Non-pigmented ciliary epithelial cell (primary cell): ENCODE results near the gene MTNR1B.

Source experiments
- DNase-seq: peaks from one replicate; pipeline ENCODE4 v3.0.0-alpha.2; 2010; ENCODE audit warnings: low read depth

MTNR1B gene

DNA sequence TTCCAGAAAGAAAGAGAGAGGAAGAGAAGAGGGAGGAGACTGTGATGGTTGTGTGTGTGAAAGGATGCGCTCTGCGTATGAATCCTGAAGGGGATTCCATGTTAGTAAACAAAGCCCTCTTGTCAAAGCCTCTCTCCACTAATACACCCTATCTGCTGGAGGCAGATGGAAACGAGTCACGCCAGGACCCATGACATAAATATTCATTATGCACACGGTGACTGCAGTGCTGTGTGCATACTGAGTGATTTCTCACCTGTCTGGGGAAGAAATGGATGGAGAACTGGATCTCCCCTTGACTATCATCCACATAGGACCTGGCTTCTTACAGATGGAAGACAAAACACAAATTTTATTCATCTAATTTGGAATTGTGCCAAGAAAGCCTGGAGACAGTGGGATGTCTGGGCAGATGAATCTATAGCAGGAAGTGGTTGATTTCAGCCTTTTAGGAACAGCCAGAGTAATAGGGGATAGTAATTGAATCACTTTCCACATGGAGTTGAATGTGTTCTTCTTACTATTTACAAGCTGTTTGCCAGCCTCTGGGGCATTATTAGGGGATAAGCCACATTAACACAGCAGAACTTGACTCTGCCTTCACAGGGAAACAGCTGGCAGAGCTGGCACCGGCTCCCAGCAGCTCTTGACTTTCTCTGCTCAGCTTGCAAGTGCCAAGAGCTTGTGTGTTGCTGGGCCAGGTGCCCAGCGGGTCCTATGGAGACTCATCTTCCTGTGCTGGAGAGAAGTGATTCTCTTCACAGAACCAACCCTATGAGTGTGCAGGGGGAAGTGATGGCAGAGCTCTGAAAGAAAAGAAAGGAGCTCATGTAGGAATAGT is 9.0 kb downstream of the MTNR1B start:
- no peak for DNase-seq

GRCh38 chr11:92979176-92979575 is 9.7 kb downstream of the MTNR1B start:
- DNase-seq, result peak; percentile 8

DNA sequence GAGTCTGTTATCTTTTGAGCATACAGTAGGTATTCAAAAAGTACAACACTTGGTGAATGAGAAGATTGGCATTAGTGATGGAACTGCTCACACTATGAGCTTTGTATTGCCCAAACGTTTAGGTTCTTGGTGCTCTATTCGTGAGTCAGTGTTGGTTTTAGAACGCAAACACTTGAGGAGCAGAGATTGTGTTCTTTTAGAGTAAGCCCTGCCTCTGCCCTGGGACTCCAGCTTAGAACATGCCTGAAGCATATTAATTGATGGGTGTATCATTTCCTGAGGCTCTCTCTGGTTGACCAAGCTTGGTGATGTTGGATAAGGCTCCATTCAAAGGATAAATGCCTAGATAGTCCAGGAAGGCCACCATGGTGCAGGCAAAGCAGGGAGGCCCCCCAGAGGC is 10.9 kb downstream of the MTNR1B start:
- DNase-seq, result no peak

DNA sequence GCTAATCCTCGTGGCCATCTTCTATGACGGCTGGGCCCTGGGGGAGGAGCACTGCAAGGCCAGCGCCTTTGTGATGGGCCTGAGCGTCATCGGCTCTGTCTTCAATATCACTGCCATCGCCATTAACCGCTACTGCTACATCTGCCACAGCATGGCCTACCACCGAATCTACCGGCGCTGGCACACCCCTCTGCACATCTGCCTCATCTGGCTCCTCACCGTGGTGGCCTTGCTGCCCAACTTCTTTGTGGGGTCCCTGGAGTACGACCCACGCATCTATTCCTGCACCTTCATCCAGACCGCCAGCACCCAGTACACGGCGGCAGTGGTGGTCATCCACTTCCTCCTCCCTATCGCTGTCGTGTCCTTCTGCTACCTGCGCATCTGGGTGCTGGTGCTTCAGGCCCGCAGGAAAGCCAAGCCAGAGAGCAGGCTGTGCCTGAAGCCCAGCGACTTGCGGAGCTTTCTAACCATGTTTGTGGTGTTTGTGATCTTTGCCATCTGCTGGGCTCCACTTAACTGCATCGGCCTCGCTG is 12.1 kb downstream of the MTNR1B start:
- no peak for DNase-seq

- no peak for DNase-seq
Observed at GRCh38 chr11:92986585-92986984, 17.1 kb downstream of the MTNR1B start.

DNA sequence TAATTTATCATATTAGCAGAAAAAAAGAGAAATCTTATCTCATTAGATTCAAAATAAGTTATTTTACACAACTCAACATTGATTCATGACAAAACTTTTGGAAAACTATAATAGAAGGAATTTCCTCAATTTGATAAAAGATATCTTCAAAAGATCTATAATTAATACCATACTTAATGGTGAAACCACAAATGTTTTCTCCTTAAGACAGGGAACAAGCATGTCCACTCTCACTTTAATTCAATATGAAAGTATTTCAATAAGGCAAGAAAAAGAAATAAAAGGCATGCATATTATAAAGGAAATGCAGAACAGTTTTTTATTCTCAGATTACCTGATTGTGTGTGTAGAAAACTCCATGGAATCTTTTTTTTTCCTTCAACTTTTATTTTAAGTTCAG is 23.6 kb downstream of the MTNR1B start:
- no peak for DNase-seq

DNA sequence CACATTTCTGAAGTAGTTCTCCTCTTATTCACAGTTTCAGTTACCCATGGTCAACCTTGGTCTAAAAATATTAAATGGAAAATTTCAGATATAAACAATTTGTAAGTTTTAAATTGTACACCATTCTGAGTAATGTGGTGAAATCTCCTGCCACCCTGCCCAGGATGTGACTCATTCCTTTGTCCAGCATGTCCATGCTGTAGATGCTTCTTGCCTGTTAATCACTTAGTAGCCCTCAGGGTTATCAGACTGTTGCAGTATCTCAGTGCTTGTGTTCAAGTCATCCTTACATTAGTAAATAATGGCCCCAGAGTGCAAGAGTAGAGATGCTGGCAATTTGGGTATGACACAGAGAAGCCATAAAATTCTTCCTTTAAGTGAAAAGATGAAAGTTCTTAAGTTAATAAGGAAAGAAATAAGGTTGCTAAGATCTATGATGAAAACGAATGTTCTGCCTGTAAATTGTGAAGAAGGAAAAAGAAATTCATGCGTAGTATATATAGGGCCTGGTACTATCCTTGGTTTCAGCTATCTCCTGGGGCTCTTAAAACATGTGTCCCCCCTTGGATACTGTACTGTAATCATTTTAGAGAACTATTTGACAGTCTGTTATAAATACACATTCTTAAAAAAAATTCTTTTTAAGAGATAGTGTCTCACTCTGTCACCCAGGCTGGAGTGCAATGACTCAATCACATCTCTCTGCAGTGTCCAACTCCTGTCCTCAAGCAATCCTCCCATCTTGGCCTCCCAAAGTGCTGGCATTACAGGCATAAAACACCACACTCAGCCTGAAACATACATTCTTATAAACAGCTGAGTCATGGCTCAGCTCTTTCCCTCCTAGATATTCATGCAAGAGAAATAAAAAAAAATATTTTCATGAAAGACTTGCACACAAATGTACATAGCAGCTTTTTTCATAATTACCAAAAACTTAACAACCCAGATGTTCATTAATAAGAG is 31.3 kb downstream of the MTNR1B start:
- peak; percentile 65 for DNase-seq

DNA sequence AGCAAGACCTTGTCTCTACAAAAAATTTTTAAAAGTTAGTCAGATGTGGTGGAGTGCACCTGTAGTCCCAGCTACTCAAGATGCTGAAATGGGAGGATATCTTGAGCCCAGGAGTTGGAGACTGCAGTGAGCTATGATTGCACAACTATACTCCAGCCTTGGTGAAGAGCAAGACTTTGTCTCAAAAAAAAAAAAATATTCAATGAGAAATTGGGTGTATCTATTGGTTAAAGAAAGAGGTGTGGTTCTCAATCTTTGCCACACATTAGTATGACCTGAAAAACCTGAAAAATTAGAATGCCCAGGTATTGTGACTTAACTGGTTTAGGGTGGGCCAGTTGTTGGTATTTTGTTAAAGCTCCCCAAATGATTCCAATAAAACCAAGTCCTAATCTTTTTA is 32.4 kb downstream of the MTNR1B start:
- DNase-seq, result no peak

GRCh38 chr11:93002380-93002779 is 32.9 kb downstream of the MTNR1B start:
- no peak for DNase-seq

GRCh38 chr11:93005239-93005638 is 35.8 kb downstream of the MTNR1B start:
- no peak for DNase-seq

DNA sequence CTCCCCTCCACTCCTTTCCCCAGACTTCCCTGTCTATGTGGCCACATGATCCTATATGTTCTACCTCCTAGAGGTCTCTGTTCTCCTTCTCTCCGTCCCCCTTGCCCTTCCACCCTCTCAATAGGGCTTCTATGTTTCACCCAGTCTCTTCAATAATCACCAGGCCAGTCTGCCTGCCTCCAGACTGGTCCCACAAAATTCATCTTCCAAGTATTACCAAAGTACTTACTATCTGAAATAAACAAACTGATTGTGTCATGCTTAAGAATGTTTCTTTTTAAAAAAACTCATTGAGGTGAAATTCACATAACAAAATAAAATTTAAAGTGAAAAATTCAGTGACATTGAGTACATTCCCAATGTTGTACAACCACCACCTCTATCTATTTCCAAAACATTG is 44.2 kb downstream of the MTNR1B start:
- no peak for DNase-seq

DNA sequence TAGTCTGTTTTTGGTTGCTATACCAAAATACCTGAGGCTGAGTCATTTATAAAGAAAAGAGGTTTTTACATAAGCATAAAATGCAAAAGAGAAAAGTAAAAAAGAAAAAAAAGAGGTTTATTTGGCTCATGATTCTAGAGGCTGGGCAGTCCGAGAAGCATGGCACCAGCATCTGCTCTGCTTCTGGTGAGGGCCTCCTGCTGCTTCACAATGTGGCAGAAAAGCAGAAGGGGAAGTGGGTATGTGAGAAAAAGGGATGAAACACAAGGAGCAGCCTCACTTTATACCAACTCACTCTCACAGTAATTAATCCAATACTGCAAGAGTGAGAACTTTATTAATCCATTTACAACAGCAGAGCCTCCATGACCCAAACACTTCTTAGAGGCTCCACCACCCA is 47.1 kb downstream of the MTNR1B start:
- DNase-seq, result no peak

DNA sequence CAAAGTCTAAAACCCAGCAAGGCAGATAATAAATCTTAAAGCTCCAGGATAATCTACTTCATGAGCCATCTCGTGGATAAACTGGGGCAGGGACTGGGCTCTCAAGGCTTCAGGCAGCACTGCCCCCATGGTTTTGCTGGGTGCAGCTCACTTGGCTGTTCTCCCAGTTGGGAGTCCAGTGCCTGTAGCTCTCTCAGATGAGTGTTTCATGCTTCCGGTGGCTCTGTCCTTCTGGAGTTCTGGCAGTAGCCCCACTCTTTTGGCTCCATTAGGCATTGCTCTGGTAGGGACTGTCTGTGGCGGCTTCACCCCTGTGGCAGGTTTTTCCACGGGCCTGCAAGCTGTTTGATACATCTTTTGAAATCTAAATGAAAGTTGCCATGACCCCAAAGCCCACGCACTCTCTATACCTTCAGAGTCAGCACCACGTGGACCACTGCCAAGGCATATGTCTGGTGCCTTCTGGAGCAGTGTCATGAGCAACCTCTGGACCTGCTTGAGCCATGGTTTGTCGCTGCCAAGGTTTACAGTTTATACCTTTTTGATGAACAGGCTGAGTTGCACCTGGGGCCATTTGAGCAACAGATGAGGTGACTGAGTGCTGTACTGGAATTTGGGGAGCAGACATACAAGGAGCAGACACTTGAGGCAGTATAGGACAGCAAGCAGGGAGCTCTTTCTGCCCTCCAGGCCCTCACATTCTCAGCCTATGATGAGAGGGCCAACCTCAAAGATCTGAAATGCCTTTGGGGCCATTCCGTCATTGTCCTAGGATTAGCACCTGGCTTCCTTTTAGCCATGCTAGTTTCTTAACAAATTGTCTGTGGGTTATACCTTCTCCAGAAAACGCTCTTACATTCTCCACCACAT is 48.6 kb downstream of the MTNR1B start:
- DNase-seq, result no peak

- DNase-seq, result peak; percentile 61
Observed at GRCh38 chr11:93020248-93021046, 51.0 kb downstream of the MTNR1B start.

- no peak for DNase-seq
Observed at GRCh38 chr11:93024369-93024768, 54.9 kb downstream of the MTNR1B start.

GRCh38 chr11:93025558-93026255 is 56.3 kb downstream of the MTNR1B start:
- no peak for DNase-seq

GRCh38 chr11:93028960-93029522 is 59.6 kb downstream of the MTNR1B start:
- no peak for DNase-seq

- DNase-seq, result peak; percentile 89
Observed at GRCh38 chr11:93031386-93031785, 61.9 kb downstream of the MTNR1B start.
